HG03378 (cell line): ENCODE results near the gene FNIP2.
A peak's percentile ranks its signal among the peaks of the same experiment; 100 is the strongest.
"Not testable (repeated sequence)": the region's sequence is repeated elsewhere in the genome, so short reads cannot be mapped to it uniquely, and the experiment has no call there.

Source experiments
- ATAC-seq: cut with Tn5 transposase; IDR thresholded peaks from one replicate; pipeline ENCODE4 v1.9.1; 2021; ENCODE audit warnings: mild to moderate bottlenecking, moderate library complexity; ENCODE audit not compliant: unreplicated experiment

Gene FNIP2

DNA sequence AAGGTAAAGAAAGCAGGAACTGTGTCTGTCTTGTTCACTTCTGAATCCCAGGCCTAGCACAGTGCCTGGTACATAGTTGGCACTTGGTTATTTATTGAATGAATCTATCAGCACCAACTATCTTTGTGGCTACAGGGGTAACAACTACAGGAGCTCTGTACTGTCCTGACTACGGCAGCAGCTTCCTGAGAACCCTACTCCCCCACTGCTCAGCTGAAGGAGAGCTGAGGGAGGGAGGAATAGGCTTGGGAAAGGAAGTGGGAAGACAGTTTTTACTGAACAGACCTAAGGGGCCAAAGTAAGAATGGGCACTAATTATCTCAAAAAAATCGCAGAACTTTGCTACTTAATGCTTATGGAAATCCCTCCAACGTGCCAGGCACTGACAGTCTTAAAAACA is 178.0 kb downstream of the FNIP2 start:
- no peak for ATAC-seq

DNA sequence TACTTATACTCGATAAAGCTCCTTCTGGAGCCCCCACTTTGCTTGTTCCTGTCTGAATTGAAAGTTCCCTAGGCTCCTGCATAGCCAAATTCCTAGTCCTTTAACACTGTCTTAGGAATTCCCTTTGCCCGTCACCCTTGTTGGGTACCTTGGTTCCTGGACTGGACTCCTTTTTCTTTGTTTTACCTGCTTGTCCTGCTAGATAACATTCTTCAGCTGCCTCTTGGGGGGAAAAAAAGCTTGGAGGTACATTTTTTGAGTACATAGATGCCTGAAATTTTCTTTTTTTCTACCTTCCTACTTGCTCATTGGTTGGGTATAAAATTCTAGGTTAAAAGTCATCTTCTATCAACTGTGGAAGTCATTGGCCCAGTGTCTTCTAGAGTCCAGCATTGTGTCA is 179.2 kb downstream of the FNIP2 start:
- no peak for ATAC-seq

- peak; percentile 72 for ATAC-seq
These were observed 180.3 kb downstream of the FNIP2 start for GRCh38 chr4:158949099-158949498.

- ATAC-seq, result not testable (repeated sequence)
These were observed 183.5 kb downstream of the FNIP2 start for GRCh38 chr4:158952221-158952774.

- ATAC-seq, result not testable (repeated sequence)
These were observed 187.5 kb downstream of the FNIP2 start for GRCh38 chr4:158956345-158956744.

DNA sequence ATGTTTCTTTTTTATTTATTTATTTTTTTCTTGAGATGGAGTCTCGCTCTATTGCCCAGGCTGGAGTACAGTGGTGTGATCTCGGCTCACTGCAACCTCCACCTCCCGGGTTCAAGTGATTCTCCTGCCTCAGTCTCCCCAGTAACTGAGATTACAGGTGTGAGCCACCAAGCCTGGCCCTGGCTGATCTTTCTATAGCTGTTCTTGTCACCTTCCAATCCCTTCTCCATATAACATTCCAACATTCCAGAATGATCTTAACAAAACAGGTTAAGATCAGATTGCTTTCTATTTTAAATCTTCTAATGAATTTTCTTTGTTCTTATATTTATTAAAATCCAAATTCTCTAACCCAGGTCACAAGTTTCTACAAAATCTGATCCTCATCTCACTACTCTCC is 188.1 kb downstream of the FNIP2 start:
- ATAC-seq, result not testable (repeated sequence)
